ENCODE data around the gene RREB1. TPM values are rescaled to one million over a fixed set of nuclear protein-coding genes. Genes with fewer than 3 reads are reported as not detected.

The RREB1 gene
- total and polyA plus RNA-seq, 2 experiments from 2014 or later: 8.5 to 25.5 TPM

DNA sequence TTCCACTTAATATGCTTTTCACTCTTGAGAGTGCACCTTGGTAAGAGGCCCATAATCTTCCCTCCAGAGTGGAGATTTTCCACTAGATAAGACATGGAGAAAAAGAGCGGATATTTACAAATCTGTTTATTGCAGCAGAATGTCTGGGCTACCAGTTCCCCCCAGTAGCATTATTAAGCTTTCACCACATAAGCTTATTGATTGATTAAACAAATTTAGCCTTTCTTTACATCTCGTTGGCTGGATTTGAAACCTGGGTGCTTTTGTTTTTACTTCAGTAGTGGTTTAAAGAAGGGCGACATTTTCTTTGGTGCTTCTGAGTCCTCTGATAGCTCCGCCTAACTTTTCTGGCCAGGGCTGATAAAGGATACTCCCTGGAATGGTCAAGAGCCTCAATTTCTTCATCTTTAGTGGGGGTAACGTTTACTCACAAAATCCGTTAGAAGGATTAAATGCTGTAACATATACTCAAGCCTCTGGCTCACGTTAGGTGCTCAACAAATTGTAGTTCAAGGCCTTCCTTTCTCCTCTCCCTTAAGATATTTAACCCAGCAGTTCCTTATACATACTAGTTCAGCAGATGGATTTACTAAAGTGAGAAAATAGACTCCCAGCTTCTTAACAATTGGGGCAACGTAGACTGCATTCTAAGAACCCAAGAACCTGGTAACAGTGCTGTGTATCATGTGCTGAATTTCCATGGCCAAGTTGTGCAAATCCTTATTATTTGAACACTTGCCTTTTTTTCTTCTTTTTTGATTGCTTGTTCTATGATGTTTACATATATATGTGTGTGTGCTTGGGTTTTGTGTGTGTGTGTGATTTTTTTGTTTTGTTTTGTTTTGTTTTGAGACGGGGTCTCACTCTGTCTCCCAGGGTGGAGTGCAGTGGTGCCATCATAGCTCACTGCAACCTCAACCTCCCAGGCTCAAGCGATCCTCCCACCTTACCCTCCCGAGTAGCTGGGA, 91.4 kb downstream of the RREB1 start:
- H3K27ac ChIP-seq (ENCODE audit: low read depth): no peak overlapping the region
- no peak for ATAC-seq
- no peak overlapping the region for H3K4me2 ChIP-seq
- H3K4me1 Mint-ChIP-seq: peaks cover 29% of the 10 kb centered on the region
- TF ChIP-seq CTCF (conservative IDR thresholded peaks at IDR 0.05; ENCODE audit: low read depth in 2 of 2): no peak
- no peak for TF ChIP-seq EZH2 (IDR thresholded peaks at IDR 0.05; ENCODE audit: low read depth, unreplicated experiment)
- TF ChIP-seq EZH2phosphoT487 (IDR thresholded peaks at IDR 0.05; ENCODE audit: unreplicated experiment): no peak
- no peak for TF ChIP-seq NANOG (IDR thresholded peaks at IDR 0.05; ENCODE audit: borderline replicate concordance)
- no peak for TF ChIP-seq CREB1 (CRISPR knock-in tag; IDR thresholded peaks at IDR 0.05; ENCODE audit: low read depth)
- no peak for TF ChIP-seq STAT1 (IDR thresholded peaks at IDR 0.05; ENCODE audit: unreplicated experiment)
- no peak for TF ChIP-seq ZNF462 (CRISPR knock-in tag; IDR thresholded peaks at IDR 0.05)
- TF ChIP-seq POLR2AphosphoS5 (IDR thresholded peaks at IDR 0.05; ENCODE audit: low read depth): no peak
- no peak for TF ChIP-seq ZNF114 (CRISPR knock-in tag; IDR thresholded peaks at IDR 0.05)
- TF ChIP-seq JUNB (IDR thresholded peaks at IDR 0.05; ENCODE audit: unreplicated experiment): no peak
- TF ChIP-seq ETS1 (IDR thresholded peaks at IDR 0.05): no peak
- TF ChIP-seq, protein P1, sequence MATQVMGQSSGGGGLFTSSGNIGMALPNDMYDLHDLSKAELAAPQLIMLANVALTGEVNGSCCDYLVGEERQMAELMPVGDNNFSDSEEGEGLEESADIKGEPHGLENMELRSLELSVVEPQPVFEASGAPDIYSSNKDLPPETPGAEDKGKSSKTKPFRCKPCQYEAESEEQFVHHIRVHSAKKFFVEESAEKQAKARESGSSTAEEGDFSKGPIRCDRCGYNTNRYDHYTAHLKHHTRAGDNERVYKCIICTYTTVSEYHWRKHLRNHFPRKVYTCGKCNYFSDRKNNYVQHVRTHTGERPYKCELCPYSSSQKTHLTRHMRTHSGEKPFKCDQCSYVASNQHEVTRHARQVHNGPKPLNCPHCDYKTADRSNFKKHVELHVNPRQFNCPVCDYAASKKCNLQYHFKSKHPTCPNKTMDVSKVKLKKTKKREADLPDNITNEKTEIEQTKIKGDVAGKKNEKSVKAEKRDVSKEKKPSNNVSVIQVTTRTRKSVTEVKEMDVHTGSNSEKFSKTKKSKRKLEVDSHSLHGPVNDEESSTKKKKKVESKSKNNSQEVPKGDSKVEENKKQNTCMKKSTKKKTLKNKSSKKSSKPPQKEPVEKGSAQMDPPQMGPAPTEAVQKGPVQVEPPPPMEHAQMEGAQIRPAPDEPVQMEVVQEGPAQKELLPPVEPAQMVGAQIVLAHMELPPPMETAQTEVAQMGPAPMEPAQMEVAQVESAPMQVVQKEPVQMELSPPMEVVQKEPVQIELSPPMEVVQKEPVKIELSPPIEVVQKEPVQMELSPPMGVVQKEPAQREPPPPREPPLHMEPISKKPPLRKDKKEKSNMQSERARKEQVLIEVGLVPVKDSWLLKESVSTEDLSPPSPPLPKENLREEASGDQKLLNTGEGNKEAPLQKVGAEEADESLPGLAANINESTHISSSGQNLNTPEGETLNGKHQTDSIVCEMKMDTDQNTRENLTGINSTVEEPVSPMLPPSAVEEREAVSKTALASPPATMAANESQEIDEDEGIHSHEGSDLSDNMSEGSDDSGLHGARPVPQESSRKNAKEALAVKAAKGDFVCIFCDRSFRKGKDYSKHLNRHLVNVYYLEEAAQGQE (IDR thresholded peaks at IDR 0.05; ENCODE audit: unreplicated experiment): no peak
- TF ChIP-seq ZNF331 (CRISPR knock-in tag; IDR thresholded peaks at IDR 0.05; ENCODE audit: low read depth): no peak
- H3K4me1 ChIP-seq (ENCODE audit: insufficient read depth): no peaks in the 10 kb centered on the region
- H3F3A ChIP-seq (replicated peaks; ENCODE audit: low read depth): no peaks in the 10 kb centered on the region
- H4K20me1 ChIP-seq (replicated peaks; ENCODE audit: insufficient read depth): no peaks in the 10 kb centered on the region
- no peak overlapping the region for H3K4me3 Mint-ChIP-seq
- no peaks in the 10 kb centered on the region for H3K9me3 Mint-ChIP-seq
- H3K36me3 Mint-ChIP-seq (ENCODE audit: low read depth): peaks cover 15% of the 10 kb centered on the region
- H3K27ac Mint-ChIP-seq: no peak overlapping the region
- no peak for DNase-seq (ENCODE audit: low spot score)
- H2AFZ ChIP-seq: no peak overlapping the region
- no peaks in the 10 kb centered on the region for H3K27me3 Mint-ChIP-seq (ENCODE audit: insufficient read depth, low read depth, poor library complexity)
- no peak overlapping the region for H3K4me3 ChIP-seq
- H3K79me2 ChIP-seq (replicated peaks; ENCODE audit: insufficient read depth): no peaks in the 10 kb centered on the region; the same call in none of the 2 replicates
- no peaks in the 10 kb centered on the region for H3K36me3 ChIP-seq (ENCODE audit: insufficient read depth)
- H3K27me3 ChIP-seq (ENCODE audit: insufficient read depth): no peaks in the 10 kb centered on the region
- 0 out of 2 replicates have a peak, but pooled peaks cover 4% of the 10 kb centered on the region for H3K9me2 ChIP-seq (ENCODE audit: insufficient read depth)

Measured in GM23338 (cell line).